ENCODE data around the gene CDH13. TPM values are rescaled to one million over a fixed set of nuclear protein-coding genes. Genes with fewer than 3 reads are reported as not detected.

The CDH13 gene
- polyA plus RNA-seq, 1 donor from 2014 or later: 3.2 TPM

DNA sequence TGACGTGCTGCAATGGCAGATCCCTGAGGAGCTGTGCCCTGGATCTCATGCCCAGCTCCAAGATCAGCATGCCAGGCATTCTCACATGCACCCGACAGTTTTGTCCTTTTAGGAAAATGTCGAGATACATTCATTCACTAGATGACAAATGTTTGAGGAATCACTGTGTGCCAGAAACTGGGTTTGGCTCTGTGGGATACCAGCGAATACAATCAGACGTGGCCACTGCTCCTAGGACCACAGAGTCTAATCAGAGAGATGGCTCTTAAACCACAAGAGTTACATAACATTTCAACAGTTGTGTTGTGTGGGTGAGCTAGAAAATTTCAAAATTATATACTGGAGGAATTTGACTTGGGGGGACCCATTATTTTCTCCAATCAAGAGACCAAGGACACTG is 579.7 kb downstream of the CDH13 start:
- Histone ChIP-seq H3F3A (ENCODE audit: insufficient read depth, low read length, poor library complexity, severe bottlenecking) (no peaks in the 10 kb centered on the region), H3K36me3 (ENCODE audit: insufficient read depth, low read length) (no peaks in the 10 kb centered on the region), H3K9me2 (ENCODE audit: insufficient read depth, low read length) (no peaks in the 10 kb centered on the region), H3K9ac (ENCODE audit: low read length) (no peak overlapping the region), H3K79me2 (replicated peaks; ENCODE audit: insufficient read depth, low read length) (no peaks in the 10 kb centered on the region), H3K9me3 (ENCODE audit: low read length) (no peaks in the 10 kb centered on the region), H2AFZ (ENCODE audit: low read depth, low read length) (no peak overlapping the region), H4K20me1 (ENCODE audit: insufficient read depth) (no peaks in the 10 kb centered on the region), H3K27me3 (ENCODE audit: insufficient read depth, low read depth, low read length) (no peaks in the 10 kb centered on the region), H3K4me3 (ENCODE audit: low read length) (no peak overlapping the region), H3K27ac (ENCODE audit: low read length) (no peak overlapping the region), H3K4me2 (ENCODE audit: low read length) (no peak overlapping the region)
- no peak for TF ChIP-seq EZH2 (IDR thresholded peaks at IDR 0.05; ENCODE audit: borderline replicate concordance, insufficient read depth, low read length, poor library complexity, severe bottlenecking)
- TF ChIP-seq EP300 (conservative IDR thresholded peaks at IDR 0.05; ENCODE audit: poor library complexity, severe bottlenecking): no peak
- TF ChIP-seq, protein P1, sequence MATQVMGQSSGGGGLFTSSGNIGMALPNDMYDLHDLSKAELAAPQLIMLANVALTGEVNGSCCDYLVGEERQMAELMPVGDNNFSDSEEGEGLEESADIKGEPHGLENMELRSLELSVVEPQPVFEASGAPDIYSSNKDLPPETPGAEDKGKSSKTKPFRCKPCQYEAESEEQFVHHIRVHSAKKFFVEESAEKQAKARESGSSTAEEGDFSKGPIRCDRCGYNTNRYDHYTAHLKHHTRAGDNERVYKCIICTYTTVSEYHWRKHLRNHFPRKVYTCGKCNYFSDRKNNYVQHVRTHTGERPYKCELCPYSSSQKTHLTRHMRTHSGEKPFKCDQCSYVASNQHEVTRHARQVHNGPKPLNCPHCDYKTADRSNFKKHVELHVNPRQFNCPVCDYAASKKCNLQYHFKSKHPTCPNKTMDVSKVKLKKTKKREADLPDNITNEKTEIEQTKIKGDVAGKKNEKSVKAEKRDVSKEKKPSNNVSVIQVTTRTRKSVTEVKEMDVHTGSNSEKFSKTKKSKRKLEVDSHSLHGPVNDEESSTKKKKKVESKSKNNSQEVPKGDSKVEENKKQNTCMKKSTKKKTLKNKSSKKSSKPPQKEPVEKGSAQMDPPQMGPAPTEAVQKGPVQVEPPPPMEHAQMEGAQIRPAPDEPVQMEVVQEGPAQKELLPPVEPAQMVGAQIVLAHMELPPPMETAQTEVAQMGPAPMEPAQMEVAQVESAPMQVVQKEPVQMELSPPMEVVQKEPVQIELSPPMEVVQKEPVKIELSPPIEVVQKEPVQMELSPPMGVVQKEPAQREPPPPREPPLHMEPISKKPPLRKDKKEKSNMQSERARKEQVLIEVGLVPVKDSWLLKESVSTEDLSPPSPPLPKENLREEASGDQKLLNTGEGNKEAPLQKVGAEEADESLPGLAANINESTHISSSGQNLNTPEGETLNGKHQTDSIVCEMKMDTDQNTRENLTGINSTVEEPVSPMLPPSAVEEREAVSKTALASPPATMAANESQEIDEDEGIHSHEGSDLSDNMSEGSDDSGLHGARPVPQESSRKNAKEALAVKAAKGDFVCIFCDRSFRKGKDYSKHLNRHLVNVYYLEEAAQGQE (IDR thresholded peaks at IDR 0.05; ENCODE audit: borderline replicate concordance): no peak
- TF ChIP-seq RAD21 (conservative IDR thresholded peaks at IDR 0.05): no peak
- no peak for TF ChIP-seq TAF1 (IDR thresholded peaks at IDR 0.05; ENCODE audit: low read depth)
- TF ChIP-seq, protein P2, sequence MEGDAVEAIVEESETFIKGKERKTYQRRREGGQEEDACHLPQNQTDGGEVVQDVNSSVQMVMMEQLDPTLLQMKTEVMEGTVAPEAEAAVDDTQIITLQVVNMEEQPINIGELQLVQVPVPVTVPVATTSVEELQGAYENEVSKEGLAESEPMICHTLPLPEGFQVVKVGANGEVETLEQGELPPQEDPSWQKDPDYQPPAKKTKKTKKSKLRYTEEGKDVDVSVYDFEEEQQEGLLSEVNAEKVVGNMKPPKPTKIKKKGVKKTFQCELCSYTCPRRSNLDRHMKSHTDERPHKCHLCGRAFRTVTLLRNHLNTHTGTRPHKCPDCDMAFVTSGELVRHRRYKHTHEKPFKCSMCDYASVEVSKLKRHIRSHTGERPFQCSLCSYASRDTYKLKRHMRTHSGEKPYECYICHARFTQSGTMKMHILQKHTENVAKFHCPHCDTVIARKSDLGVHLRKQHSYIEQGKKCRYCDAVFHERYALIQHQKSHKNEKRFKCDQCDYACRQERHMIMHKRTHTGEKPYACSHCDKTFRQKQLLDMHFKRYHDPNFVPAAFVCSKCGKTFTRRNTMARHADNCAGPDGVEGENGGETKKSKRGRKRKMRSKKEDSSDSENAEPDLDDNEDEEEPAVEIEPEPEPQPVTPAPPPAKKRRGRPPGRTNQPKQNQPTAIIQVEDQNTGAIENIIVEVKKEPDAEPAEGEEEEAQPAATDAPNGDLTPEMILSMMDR (IDR thresholded peaks at IDR 0.05; ENCODE audit: poor library complexity, severe bottlenecking): no peak
- TF ChIP-seq POLR2AphosphoS5 (IDR thresholded peaks at IDR 0.05): no peak
- no peak for TF ChIP-seq MXI1 (conservative IDR thresholded peaks at IDR 0.05; ENCODE audit: poor library complexity, severe bottlenecking)
- TF ChIP-seq SMC3 (conservative IDR thresholded peaks at IDR 0.05; ENCODE audit: poor library complexity): no peak

DNA sequence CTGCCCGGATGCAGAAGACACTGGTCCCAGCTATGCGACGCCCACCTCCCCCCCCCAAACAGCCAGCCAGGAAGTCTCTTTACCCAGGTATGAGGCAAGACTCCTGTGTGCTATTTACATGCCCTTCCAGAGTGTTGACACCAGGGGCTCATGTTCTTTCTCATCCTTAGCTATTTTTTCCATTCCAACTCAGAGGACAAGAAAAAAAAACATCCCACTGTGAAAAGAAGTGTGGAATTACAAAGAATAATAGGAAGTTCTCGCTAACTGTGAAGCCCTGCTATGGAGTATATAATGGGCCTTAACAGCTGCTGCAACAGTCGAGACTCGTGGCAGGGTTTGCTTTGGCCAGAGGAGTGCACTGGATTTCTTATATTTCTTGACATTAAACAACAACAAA is 584.9 kb downstream of the CDH13 start:
- Histone ChIP-seq H3K27me3 (ENCODE audit: insufficient read depth, low read depth, low read length) (no peaks in the 10 kb centered on the region), H3F3A (ENCODE audit: insufficient read depth, low read length, poor library complexity, severe bottlenecking) (no peaks in the 10 kb centered on the region), H3K36me3 (ENCODE audit: insufficient read depth, low read length) (no peaks in the 10 kb centered on the region), H2AFZ (ENCODE audit: low read depth, low read length) (no peak overlapping the region), H3K4me3 (ENCODE audit: low read length) (no peak overlapping the region), H4K20me1 (ENCODE audit: insufficient read depth) (no peaks in the 10 kb centered on the region), H3K27ac (ENCODE audit: low read length) (no peak overlapping the region), H3K79me2 (replicated peaks; ENCODE audit: insufficient read depth, low read length) (no peaks in the 10 kb centered on the region), H3K9me3 (ENCODE audit: low read length) (no peaks in the 10 kb centered on the region), H3K4me2 (ENCODE audit: low read length) (no peak overlapping the region), H3K9ac (ENCODE audit: low read length) (no peak overlapping the region), H3K9me2 (ENCODE audit: insufficient read depth, low read length) (no peaks in the 10 kb centered on the region)
- TF ChIP-seq TAF1 (IDR thresholded peaks at IDR 0.05; ENCODE audit: low read depth) (no peak), EZH2 (IDR thresholded peaks at IDR 0.05; ENCODE audit: borderline replicate concordance, insufficient read depth, low read length, poor library complexity, severe bottlenecking) (no peak), EP300 (conservative IDR thresholded peaks at IDR 0.05; ENCODE audit: poor library complexity, severe bottlenecking) (no peak), SMC3 (conservative IDR thresholded peaks at IDR 0.05; ENCODE audit: poor library complexity) (no peak), RAD21 (conservative IDR thresholded peaks at IDR 0.05) (no peak)
- TF ChIP-seq, protein P2 (IDR thresholded peaks at IDR 0.05; ENCODE audit: poor library complexity, severe bottlenecking): no peak
- TF ChIP-seq, protein P1 (IDR thresholded peaks at IDR 0.05; ENCODE audit: borderline replicate concordance): no peak

Data from neural cell (in vitro differentiated cells).